K562 (cell line): Measurements from ENCODE around the gene IRF3. TPM values are rescaled to one million over a fixed set of nuclear protein-coding genes. Genes with fewer than 3 reads are reported as not detected.
A peak's percentile ranks its signal among the peaks of the same experiment; 100 is the strongest.

Experiments
- ATAC-seq: fragments of 200-7000 bp; cut with Tn5 transposase; 3 replicates; pipeline ENCODE4 v1.9.1; 2020; ENCODE audit warnings: moderate library complexity
- BruUV-seq: library from RNA; stranded (reverse); fragments of 400-500 nt; replicated peaks from 2 replicates; lab custom pipeline; 2021; lab: Mats Ljungman, UMichigan
- CTCF ChIA-PET: fragments of 300-600 bp; formaldehyde crosslinking; extraction: SDS; loops from one replicate; lab custom pipeline; 2021; ENCODE audit warnings: low intra/inter-chr PET ratio; lab: Yijun Ruan, JAX
- POLR2A ChIA-PET: fragments of 300-600, 350-650 bp; sonication (Branson Sonifier 250); formaldehyde crosslinking; extraction: SDS; loops from one replicate; lab custom pipeline; 2021; ENCODE audit warnings: antibody characterized with exemption, inconsistent platforms; lab: Yijun Ruan, JAX
- DNase-seq, 4 experiments: peaks; one replicate each; pipeline versions ENCODE4 v3.0.0 to v3.0.0-alpha.2; 2011 to 2018; ENCODE audit warnings: low spot score in 3 of 4, mixed read lengths in 3 of 4; ENCODE audit errors: extremely low read depth in 1 of 4
- FAIRE-seq: peaks from 2 replicates; lab custom pipeline; 2011; peaks lifted over from hg19 to GRCh38; lab: Jason Lieb, UNC
- H2AFZ ChIP-seq: 2 replicates; pipeline ENCODE4 v1.6.0; 2011; ENCODE audit warnings: low read depth, low read length, control low read depth, inconsistent platforms
- H3K27ac ChIP-seq: fragments of 200-600 bp; 3 replicates; pipeline ENCODE4 v1.8.0; 2011; ENCODE audit warnings: low read depth, mild to moderate bottlenecking, control low read depth, inconsistent platforms, low read length, moderate library complexity, mixed read lengths; ENCODE audit errors: extremely low read depth
- H3K27me3 ChIP-seq, 2 experiments: fragments of 300-600 bp in 1 of 2; 2 replicates in 1 of 2; 3 replicates in 1 of 2; pipeline versions ENCODE4 v1.6.0 to v1.8.0; 2011; ENCODE audit warnings: inconsistent platforms in 2 of 2, low read length in 2 of 2, mild to moderate bottlenecking in 1 of 2, mixed read lengths in 1 of 2, moderate library complexity in 1 of 2; ENCODE audit not compliant: control insufficient read depth in 2 of 2, insufficient read depth in 2 of 2
- H3K36me3 ChIP-seq: fragments of 300-600 bp; 3 replicates; pipeline ENCODE4 v1.8.0; 2011; ENCODE audit warnings: mild to moderate bottlenecking, low read length, inconsistent platforms; ENCODE audit not compliant: control insufficient read depth, insufficient read depth
- H3K4me1 ChIP-seq, 2 experiments: fragments of 200-600 bp in 1 of 2; replicated peaks in 1 of 2; 2 replicates in 1 of 2; 3 replicates in 1 of 2; pipeline versions ENCODE4 v1.5.1 to v1.8.0; 2011; ENCODE audit warnings: inconsistent platforms in 2 of 2, low read length in 2 of 2, mild to moderate bottlenecking in 1 of 2, mixed read lengths in 1 of 2, moderate library complexity in 1 of 2; ENCODE audit not compliant: control insufficient read depth in 2 of 2, insufficient read depth in 2 of 2
- H3K4me2 ChIP-seq: 2 replicates; pipeline ENCODE4 v1.6.1; 2011; ENCODE audit warnings: low read length, control low read depth, inconsistent platforms, mixed read lengths; ENCODE audit not compliant: insufficient read depth
- H3K4me3 ChIP-seq: fragments of 200-600 bp; sonication (generic), shearing (Covaris generic); 2 replicates; pipeline ENCODE4 v1.5.1; 2016; ENCODE audit warnings: control low read depth, inconsistent platforms
- H3K79me2 ChIP-seq: fragments of 200-600 bp; 3 replicates; pipeline ENCODE4 v1.8.0; 2011; ENCODE audit warnings: low read length, inconsistent platforms; ENCODE audit not compliant: control insufficient read depth, insufficient read depth
- H3K9ac ChIP-seq, 2 experiments: 2 replicates each; pipeline versions ENCODE4 v1.6.0 to v1.6.1; 2011; ENCODE audit warnings: low read depth in 2 of 2, low read length in 2 of 2, control low read depth in 1 of 2, inconsistent platforms in 1 of 2, mild to moderate bottlenecking in 1 of 2, mixed read lengths in 1 of 2; ENCODE audit not compliant: insufficient read depth in 1 of 2
- H3K9me1 ChIP-seq: one replicate; pipeline ENCODE4 v1.6.0; 2011; ENCODE audit warnings: inconsistent platforms, mild to moderate bottlenecking, low read length, moderate library complexity; ENCODE audit not compliant: control insufficient read depth, insufficient read depth
- H3K9me3 ChIP-seq: replicated peaks from 2 replicates; pipeline ENCODE4 v1.5.1; 2011; ENCODE audit warnings: low read depth, low read length, inconsistent platforms; ENCODE audit not compliant: control insufficient read depth, insufficient read depth
- H4K20me1 ChIP-seq: replicated peaks from 2 replicates; pipeline ENCODE4 v1.6.1; 2011; ENCODE audit warnings: low read length, inconsistent platforms, mixed read lengths; ENCODE audit not compliant: control insufficient read depth, insufficient read depth
- ASH1L ChIP-seq: fragments of 450-650 bp; IDR thresholded peaks from 2 replicates; pipeline ENCODE4 v1.6.1; 2018; ENCODE audit warnings: borderline replicate concordance, mild to moderate bottlenecking, low read depth; ENCODE audit not compliant: partially characterized antibody
- CEBPZ ChIP-seq: fragments of 150-350 bp; IDR thresholded peaks from 2 replicates; pipeline ENCODE4 v1.6.1; 2014; ENCODE audit warnings: low read depth, mild to moderate bottlenecking, low read length, borderline replicate concordance
- CTCF ChIP-seq, 3 experiments: IDR thresholded peaks in 2 of 3; conservative IDR thresholded peaks in 1 of 3; 2 replicates each; pipeline ENCODE4 v1.5.1; 2011 to 2012; ENCODE audit warnings: low read length in 3 of 3, mild to moderate bottlenecking in 3 of 3, control low read depth in 2 of 3, improper control_type of control experiment in 1 of 3, inconsistent platforms in 1 of 3, low read depth in 1 of 3, mixed read lengths in 1 of 3, moderate library complexity in 1 of 3; ENCODE audit not compliant: insufficient read depth in 2 of 3
- DNMT1 ChIP-seq: fragments of 450-650 bp; IDR thresholded peaks from 2 replicates; pipeline ENCODE4 v1.6.1; 2016; ENCODE audit warnings: antibody characterized with exemption, mild to moderate bottlenecking
- FOXA1 ChIP-seq: fragments of 450-650 bp; IDR thresholded peaks from 2 replicates; pipeline ENCODE4 v1.6.1; 2016; ENCODE audit warnings: mild to moderate bottlenecking, borderline replicate concordance
- HMBOX1 ChIP-seq: sonication (generic); IDR thresholded peaks from 2 replicates; pipeline ENCODE4 v1.6.1; 2016
- LCOR ChIP-seq: sonication (generic); formaldehyde crosslinking; IDR thresholded peaks from 2 replicates; pipeline ENCODE4 v1.8.0; 2022; ENCODE audit warnings: mild to moderate bottlenecking, missing genetic modification reagents
- MTA3 ChIP-seq: fragments of 450-650 bp; formaldehyde crosslinking; IDR thresholded peaks from 2 replicates; pipeline ENCODE4 v1.6.1; 2017; ENCODE audit warnings: mild to moderate bottlenecking, borderline replicate concordance
- SAFB2 ChIP-seq: fragments of 200-400 bp; formaldehyde crosslinking; IDR thresholded peaks from 2 replicates; pipeline ENCODE4 v1.6.1; 2018; ENCODE audit warnings: borderline replicate concordance, low read length, low read depth, moderate library complexity; ENCODE audit not compliant: severe bottlenecking
- SIX5 ChIP-seq, 2 experiments: IDR thresholded peaks; 2 replicates each; pipeline ENCODE4 v1.6.1; 2011; ENCODE audit warnings: low read length in 2 of 2, borderline replicate concordance in 1 of 2, low read depth in 1 of 2, mild to moderate bottlenecking in 1 of 2, moderate library complexity in 1 of 2; ENCODE audit not compliant: insufficient read depth in 1 of 2
- SRSF3 ChIP-seq: fragments of 200-400 bp; formaldehyde crosslinking; IDR thresholded peaks from 2 replicates; pipeline ENCODE4 v1.6.1; 2016; ENCODE audit warnings: mild to moderate bottlenecking, low read length, moderate library complexity; ENCODE audit not compliant: insufficient read depth
- ZKSCAN1 ChIP-seq: fragments of 150-350 bp; IDR thresholded peaks from 2 replicates; pipeline ENCODE4 v1.6.1; 2016; ENCODE audit warnings: low read depth, low read length
- ZNF311 ChIP-seq: fragments of 250-450 bp; sonication (Bioruptor Pico); IDR thresholded peaks from 2 replicates; pipeline ENCODE4 v1.4.0; 2020; ENCODE audit warnings: mild to moderate bottlenecking, moderate library complexity
- WGBS: fragments of 100-300 bp; shearing (Covaris generic); methylation state at CpG from one replicate; pipeline ENCODE4 v1.1.6; 2016; ENCODE audit warnings: low coverage, mixed read lengths; ENCODE audit not compliant: insufficient coverage; ENCODE audit errors: missing lambda C conversion rate; 5-methylcytosine and 5-hydroxymethylcytosine counted together
- in situ Hi-C: fragments of 300-500 bp; cut with MboI; formaldehyde crosslinking; loops from 4 replicates; pipeline ENCODE4 v1.15.0; 2018; ENCODE audit warnings: inconsistent platforms, mixed read lengths
- intact Hi-C: fragments of 100-400 bp; cut with micrococcal nuclease; formaldehyde crosslinking; loops from 2 replicates; pipeline ENCODE4 v1.14.2; 2022
- polyA plus RNA-seq, 8 experiments: library from polyadenylated mRNA; depleted of rRNA in 4 of 8; stranded (reverse) in 5 of 8; unstranded in 3 of 8; fragments of >200 nt; fragmentation: Nextera tagmentation in 2 of 8; fragmentation: Illumina TruSeq in 1 of 8; extraction: Ambion mirVana in 2 of 8; extraction: Trizol in 1 of 8; gene quantifications; 2 replicates each; pipeline versions ENCODE4 v1.2.1 to v1.2.3, GENCODE V29; 2011 to 2014; ENCODE audit warnings: inconsistent platforms in 1 of 8, missing spikeins in 1 of 8
- total RNA-seq, 7 experiments: library from RNA; depleted of rRNA in 6 of 7; stranded (reverse); fragments of >200 nt in 6 of 7; fragmentation: Illumina TruSeq in 2 of 7; extraction: Trizol in 2 of 7; gene quantifications; 2 replicates each; pipeline versions ENCODE4 v1.2.1 to v1.2.3, GENCODE V29; 2011 to 2021; ENCODE audit warnings: low replicate concordance in 1 of 7
- TF ChIP-seq, protein P1 (sequence below): sonication (generic); formaldehyde crosslinking; IDR thresholded peaks from 2 replicates; pipeline ENCODE4 v1.8.0; 2022; ENCODE audit warnings: missing genetic modification reagents, mild to moderate bottlenecking, moderate library complexity, borderline replicate concordance

IRF3 gene
- total and polyA plus RNA-seq, 9 of the 15 experiments (the other 6 are each of a cell fraction or from before 2014, with no cell fraction given): 7.5 to 145 (median 65.4) TPM

- in situ Hi-C loops: no loop called here
- TF ChIP-seq DNMT1 (no peak), SIX5 (IDR thresholded peaks at IDR 0.05; ENCODE audit: borderline replicate concordance in 1 of 2, insufficient read depth in 1 of 2, low read depth in 1 of 2, low read length in 2 of 2) (no peak), HMBOX1 (no peak), CEBPZ (no peak), CTCF (IDR thresholded peaks at IDR 0.05 in 2 of 3, conservative IDR thresholded peaks at IDR 0.05 in 1 of 3; ENCODE audit: insufficient read depth in 2 of 3, low read depth in 1 of 3, low read length in 3 of 3) (peak in 1 of 3 experiments; percentile 21; a peak in 1 of 6 replicates), MTA3 (no peak), LCOR (CRISPR knock-in tag) (no peak), SRSF3 (no peak), ZKSCAN1 (no peak), ASH1L (no peak), FOXA1 (no peak), SAFB2 (no peak), ZNF311 (no peak)
- TF ChIP-seq, protein P1, sequence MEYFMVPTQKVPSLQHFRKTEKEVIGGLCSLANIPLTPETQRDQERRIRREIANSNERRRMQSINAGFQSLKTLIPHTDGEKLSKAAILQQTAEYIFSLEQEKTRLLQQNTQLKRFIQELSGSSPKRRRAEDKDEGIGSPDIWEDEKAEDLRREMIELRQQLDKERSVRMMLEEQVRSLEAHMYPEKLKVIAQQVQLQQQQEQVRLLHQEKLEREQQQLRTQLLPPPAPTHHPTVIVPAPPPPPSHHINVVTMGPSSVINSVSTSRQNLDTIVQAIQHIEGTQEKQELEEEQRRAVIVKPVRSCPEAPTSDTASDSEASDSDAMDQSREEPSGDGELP: 0 out of 2 replicates have a peak, but pooled peaks have one; percentile 2
- Histone ChIP-seq H3K9me3 (no peaks in the 10 kb centered on the region), H3K36me3 (peaks cover 92% of the 10 kb centered on the region), H2AFZ (no peak overlapping the region), H3K4me1 (peaks cover 9 to 70% of the 10 kb centered on the region in 2 experiments), H3K9me1 (peaks cover 3% of the 10 kb centered on the region), H3K27ac (no peak overlapping the region), H3K9ac (no peak overlapping the region), H4K20me1 (peaks cover 6% of the 10 kb centered on the region; the same call in 1 of the 2 replicates), H3K79me2 (peaks cover 22% of the 10 kb centered on the region), H3K4me2 (no peak overlapping the region), H3K27me3 (no peaks in the 10 kb centered on the region), H3K4me3 (no peak overlapping the region)
- POLR2A ChIA-PET: interaction anchor here (0.5 to 1.4 kb wide), 4 partner anchors 9 to 193 kb away, joined by 3 to 8 read pairs (median 3); partner anchors contain the start of gene PRMT1
- FAIRE-seq (no peak), ATAC-seq (no peak), DNase-seq (no peak)
- WGBS: 97% methylated on average over 13 of the region's 13 CpGs
- CTCF ChIA-PET: interaction anchor here (0.5 to 1.6 kb wide), 3 partner anchors 17 to 298 kb away, joined by 3 to 4 read pairs (median 3); no protein-coding TSS in a partner anchor
- no TSS peak for BruUV-seq
- intact Hi-C loops: loop anchor here (2.0 kb wide), 1 partner anchor 76 kb away; no protein-coding TSS in a partner anchor
Measured at GRCh38 chr19:49684983-49685553, 19.4 kb upstream of the IRF3 start.
